Measurements from ENCODE around the gene GCNA.

GCNA gene

DNA sequence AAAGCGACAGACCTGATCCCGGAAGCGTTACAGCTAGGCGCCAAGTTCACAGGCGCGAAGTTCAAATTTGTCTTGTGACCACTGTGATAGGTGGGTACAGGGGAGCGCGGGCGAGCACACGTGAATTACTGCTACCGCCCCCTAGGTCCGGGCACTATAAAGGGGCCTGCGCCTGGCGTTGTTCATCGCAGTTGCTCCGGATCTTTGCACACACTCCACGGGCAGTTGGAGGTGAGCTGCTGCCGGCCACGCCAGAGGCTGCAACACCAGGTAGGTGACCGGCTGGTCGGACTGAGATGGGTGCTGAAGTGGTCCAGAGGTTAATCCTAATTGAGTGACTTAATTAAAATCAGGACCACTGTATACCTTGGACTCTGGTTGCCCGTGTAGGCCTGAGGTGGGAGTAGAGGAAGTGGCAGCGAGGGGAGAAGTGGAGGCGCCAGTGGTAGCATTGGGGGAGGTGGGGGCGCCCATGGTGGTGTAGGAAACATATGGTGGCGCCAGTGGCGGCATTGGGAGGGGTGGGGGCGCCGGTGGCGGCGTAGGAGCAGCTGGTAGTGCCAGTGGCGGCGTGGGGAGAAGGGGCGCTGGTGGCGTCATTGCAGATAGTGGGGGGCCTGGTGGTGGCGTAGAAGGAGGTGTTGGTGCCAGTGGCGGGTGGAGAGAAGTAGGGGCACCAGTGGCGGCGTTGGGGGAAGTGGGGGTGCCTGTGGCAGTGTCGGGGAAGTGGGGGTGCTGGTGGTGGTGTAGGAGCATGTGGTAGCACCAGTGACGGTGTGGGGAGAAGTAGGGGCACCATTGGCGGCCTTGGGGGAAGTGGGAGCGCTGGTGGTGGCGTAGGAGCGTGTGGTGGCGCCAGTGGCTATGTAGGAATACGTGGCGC, at the start of gene GCNA:
Gene GCNA (plus strand): TSS at position 185 of the 883 bp plus-strand sequence. CDS start 2,385 bp downstream, outside the sequence.
- Mint-ChIP-seq H3K27me3 (no peaks in the 10 kb centered on the region), H3K36me3 (peaks cover 32% of the 10 kb centered on the region), H3K4me1 (no peaks in the 10 kb centered on the region), H3K27ac (peak within 1 kb of the TSS; percentile 35), H3K4me3 (no peak within 1 kb of the TSS), H3K9me3 (no peaks in the 10 kb centered on the region)
- DNase-seq: no peak
- CTCF ChIA-PET: no interaction called here

GRCh38 chrX:71532078-71532752, 46.0 kb upstream of the GCNA start:
- Mint-ChIP-seq H3K36me3 (peaks cover 25% of the 10 kb centered on the region), H3K4me3 (peak overlapping the region; percentile 98), H3K4me1 (peaks cover 21% of the 10 kb centered on the region), H3K9me3 (no peaks in the 10 kb centered on the region), H3K27ac (peak overlapping the region; percentile 100), H3K27me3 (no peaks in the 10 kb centered on the region)
- peak; percentile 67 for DNase-seq
- CTCF ChIA-PET: interaction anchor here (1.3 kb wide), 1 partner anchor 90 kb away, joined by 4 read pairs; no protein-coding TSS in a partner anchor

GRCh38 chrX:71532753-71533425, 45.3 kb upstream of the GCNA start, which contains the start of gene OGT:
Gene OGT (plus strand): TSS chrX:71533104. CDS start chrX:71533300, 196 bp downstream.
- no peaks in the 10 kb centered on the region for H3K27me3 Mint-ChIP-seq
- CTCF ChIA-PET: interaction anchor here (1.3 kb wide), 1 partner anchor 89 kb away, joined by 4 read pairs; no protein-coding TSS in a partner anchor

DNA sequence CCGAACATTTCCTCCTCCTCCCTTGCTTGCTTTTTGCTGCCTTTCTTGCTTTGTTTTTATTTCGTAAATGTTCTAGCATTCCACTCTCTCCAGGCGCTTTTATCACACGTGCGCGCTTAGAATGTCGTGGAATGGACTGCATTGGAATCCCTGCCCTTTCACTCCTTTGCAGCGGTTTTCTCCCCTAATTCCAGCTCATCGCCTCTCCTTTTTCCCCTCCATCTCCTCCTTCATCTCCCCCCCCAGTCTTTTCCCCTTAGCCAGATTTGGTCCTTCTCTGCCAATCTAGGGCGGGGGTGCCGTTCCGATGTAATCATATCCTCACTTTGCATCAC, 44.8 kb upstream of the GCNA start:
- CTCF ChIA-PET: interaction anchor here (0.9 to 1.3 kb wide), 2 partner anchors 89 to 113 kb away, joined by 4 read pairs; no protein-coding TSS in a partner anchor

More at GRCh38 chrX:71532753-71533425, 45.3 kb upstream of the GCNA start, which contains the start of gene OGT:
- Mint-ChIP-seq H3K27ac (peak within 1 kb of the TSS; percentile 100), H3K4me3 (peak within 1 kb of the TSS; percentile 98), H3K36me3 (peaks cover 29% of the 10 kb centered on the region), H3K4me1 (peaks cover 25% of the 10 kb centered on the region), H3K9me3 (no peaks in the 10 kb centered on the region)
- DNase-seq: peak; percentile 96

DNA sequence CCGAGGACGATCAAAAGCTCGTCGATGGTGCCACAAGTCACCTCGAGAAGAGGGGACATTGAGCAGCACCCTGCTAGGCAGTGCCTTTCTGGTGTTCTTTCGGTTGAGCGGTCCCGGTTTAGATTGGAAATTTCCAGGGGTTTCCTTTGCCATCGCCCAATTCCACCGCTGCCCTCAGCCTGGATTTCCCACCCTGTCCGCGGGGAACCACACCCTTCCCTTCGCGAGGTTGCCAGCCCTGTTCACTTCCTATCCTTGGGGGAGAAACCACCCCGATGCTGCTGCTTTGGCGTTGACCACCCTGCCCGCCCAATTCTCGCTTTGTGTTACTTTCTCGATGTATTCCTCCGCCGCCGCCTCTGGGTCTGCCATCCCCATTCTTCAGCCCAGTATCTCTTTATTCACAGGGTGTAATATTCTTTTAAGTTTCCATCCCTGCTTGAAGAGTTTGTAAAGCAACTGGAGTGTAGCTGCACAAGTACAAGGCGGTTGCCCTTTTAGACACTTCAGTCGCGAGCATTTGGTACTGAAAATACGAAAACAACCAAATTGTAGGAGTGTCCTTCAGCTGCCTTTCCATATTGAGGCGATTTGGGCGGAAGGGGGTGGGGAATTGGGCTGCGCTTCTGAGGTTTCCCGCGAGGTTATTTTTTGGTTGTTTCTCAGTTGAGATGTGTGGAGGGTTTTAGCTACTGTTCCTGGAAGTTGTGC, 44.2 kb upstream of the GCNA start:
- DNase-seq: peak; percentile 79
- peaks cover 33% of the 10 kb centered on the region for H3K36me3 Mint-ChIP-seq
- peaks cover 33% of the 10 kb centered on the region for H3K4me1 Mint-ChIP-seq
- CTCF ChIA-PET: interaction anchor here (0.9 to 1.5 kb wide), 3 partner anchors 11 to 118 kb away, joined by 3 to 4 read pairs (median 3); no protein-coding TSS in a partner anchor
- H3K27ac Mint-ChIP-seq: peak overlapping the region; percentile 100
- H3K4me3 Mint-ChIP-seq: peak overlapping the region; percentile 98
- no peaks in the 10 kb centered on the region for H3K9me3 Mint-ChIP-seq
- no peaks in the 10 kb centered on the region for H3K27me3 Mint-ChIP-seq

More for the DNA sequence above, 44.8 kb upstream of the GCNA start:
- peak overlapping the region; percentile 98 for H3K4me3 Mint-ChIP-seq
- no peaks in the 10 kb centered on the region for H3K9me3 Mint-ChIP-seq
- H3K4me1 Mint-ChIP-seq: peaks cover 29% of the 10 kb centered on the region
- DNase-seq: no peak
- H3K27ac Mint-ChIP-seq: peak overlapping the region; percentile 100
- H3K36me3 Mint-ChIP-seq: peaks cover 32% of the 10 kb centered on the region
- H3K27me3 Mint-ChIP-seq: no peaks in the 10 kb centered on the region

GRCh38 chrX:71534773-71535544, 43.3 kb upstream of the GCNA start:
- CTCF ChIA-PET: interaction anchor here (1.1 to 1.5 kb wide), 2 partner anchors 10 to 117 kb away, joined by 3 read pairs; no protein-coding TSS in a partner anchor
- H3K4me1 Mint-ChIP-seq: peaks cover 42% of the 10 kb centered on the region
- peaks cover 39% of the 10 kb centered on the region for H3K36me3 Mint-ChIP-seq

GRCh38 chrX:71536285-71536684, 42.0 kb upstream of the GCNA start:
- Mint-ChIP-seq H3K4me3 (peak overlapping the region; percentile 98), H3K36me3 (peaks cover 45% of the 10 kb centered on the region), H3K4me1 (peaks cover 43% of the 10 kb centered on the region), H3K9me3 (no peaks in the 10 kb centered on the region), H3K27me3 (no peaks in the 10 kb centered on the region), H3K27ac (peak overlapping the region; percentile 83)
- no peak for DNase-seq
- CTCF ChIA-PET: interaction anchor here (1.4 kb wide), 1 partner anchor 28 kb away, joined by 3 read pairs; no protein-coding TSS in a partner anchor

More at GRCh38 chrX:71534773-71535544, 43.3 kb upstream of the GCNA start:
- peak overlapping the region; percentile 100 for H3K27ac Mint-ChIP-seq
- H3K4me3 Mint-ChIP-seq: peak overlapping the region; percentile 98
- DNase-seq: no peak
- no peaks in the 10 kb centered on the region for H3K27me3 Mint-ChIP-seq
- H3K9me3 Mint-ChIP-seq: no peaks in the 10 kb centered on the region

DNA sequence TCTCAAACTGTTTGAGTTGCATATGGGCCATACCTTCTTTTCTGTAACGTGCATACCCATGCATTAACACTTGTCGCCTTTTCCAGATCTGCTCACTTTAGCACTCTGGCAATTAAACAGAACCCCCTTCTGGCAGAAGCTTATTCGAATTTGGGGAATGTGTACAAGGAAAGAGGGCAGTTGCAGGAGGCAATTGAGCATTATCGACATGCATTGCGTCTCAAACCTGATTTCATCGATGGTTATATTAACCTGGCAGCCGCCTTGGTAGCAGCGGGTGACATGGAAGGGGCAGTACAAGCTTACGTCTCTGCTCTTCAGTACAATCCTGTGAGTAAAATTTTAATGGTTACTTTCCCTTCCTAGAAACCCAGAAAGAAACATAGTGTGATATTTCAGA, 40.5 kb upstream of the GCNA start:
- Mint-ChIP-seq H3K27me3 (no peaks in the 10 kb centered on the region), H3K9me3 (no peaks in the 10 kb centered on the region), H3K4me3 (peak overlapping the region; percentile 68), H3K27ac (peak overlapping the region; percentile 69), H3K4me1 (peaks cover 49% of the 10 kb centered on the region), H3K36me3 (peaks cover 57% of the 10 kb centered on the region)
- no peak for DNase-seq
- CTCF ChIA-PET: interaction anchor here (0.8 kb wide), 1 partner anchor 114 kb away, joined by 3 read pairs; no protein-coding TSS in a partner anchor

DNA sequence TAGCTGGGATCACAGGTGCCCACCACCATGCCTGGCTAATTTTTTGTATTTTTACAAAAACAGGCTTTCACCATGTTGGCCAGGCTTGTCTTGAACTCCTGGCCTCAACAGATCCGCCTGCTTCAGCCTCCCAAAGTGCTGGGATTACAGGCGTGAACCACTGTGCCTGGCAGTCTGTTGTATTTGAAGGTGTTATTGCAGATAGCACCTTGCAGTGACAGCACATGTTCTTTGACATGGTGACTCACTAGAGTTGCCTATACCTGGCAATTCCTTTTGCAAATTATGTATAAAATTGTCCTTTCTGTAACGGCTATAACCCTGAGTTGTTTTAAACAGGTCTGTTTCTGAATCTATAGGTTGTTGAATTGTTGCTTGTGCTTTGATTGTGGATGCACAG, 37.4 kb upstream of the GCNA start:
- H3K4me1 Mint-ChIP-seq: peaks cover 64% of the 10 kb centered on the region
- H3K36me3 Mint-ChIP-seq: peaks cover 55% of the 10 kb centered on the region

GRCh38 chrX:71541210-71542022, 36.8 kb upstream of the GCNA start:
- Mint-ChIP-seq H3K4me1 (peaks cover 66% of the 10 kb centered on the region), H3K4me3 (peak overlapping the region; percentile 66), H3K9me3 (no peaks in the 10 kb centered on the region), H3K36me3 (peaks cover 57% of the 10 kb centered on the region), H3K27me3 (no peaks in the 10 kb centered on the region), H3K27ac (peak overlapping the region; percentile 75)
- CTCF ChIA-PET: no interaction called here
- DNase-seq: no peak

More for the DNA sequence above, 37.4 kb upstream of the GCNA start:
- CTCF ChIA-PET: no interaction called here
- H3K27me3 Mint-ChIP-seq: no peaks in the 10 kb centered on the region
- H3K27ac Mint-ChIP-seq: peak overlapping the region; percentile 75
- peak overlapping the region; percentile 66 for H3K4me3 Mint-ChIP-seq
- DNase-seq: no peak
- H3K9me3 Mint-ChIP-seq: no peaks in the 10 kb centered on the region

DNA sequence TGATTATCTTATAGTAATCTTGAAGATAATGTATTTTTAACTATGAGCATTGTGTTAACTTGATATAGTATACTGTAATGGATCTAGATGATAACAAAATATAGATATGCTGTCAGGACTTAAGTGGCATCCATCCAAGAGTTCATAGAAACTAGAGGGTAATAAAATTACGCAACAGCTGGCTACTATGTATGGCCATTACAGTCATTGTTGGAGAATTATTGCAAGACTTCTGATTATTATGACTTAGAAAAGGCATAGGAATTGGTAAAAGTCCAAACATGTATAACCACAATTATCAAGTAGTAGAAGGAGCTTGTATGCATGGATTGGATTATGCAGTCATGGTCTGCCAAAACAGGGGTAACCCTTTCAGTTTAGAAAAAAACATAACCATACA, 35.8 kb upstream of the GCNA start:
- Mint-ChIP-seq H3K36me3 (peaks cover 61% of the 10 kb centered on the region), H3K27ac (no peak overlapping the region), H3K9me3 (no peaks in the 10 kb centered on the region), H3K4me1 (peaks cover 62% of the 10 kb centered on the region), H3K4me3 (peak overlapping the region; percentile 10), H3K27me3 (no peaks in the 10 kb centered on the region)
- CTCF ChIA-PET: interaction anchor here (0.6 kb wide), 1 partner anchor 40 kb away, joined by 3 read pairs; no protein-coding TSS in a partner anchor
- no peak for DNase-seq

DNA sequence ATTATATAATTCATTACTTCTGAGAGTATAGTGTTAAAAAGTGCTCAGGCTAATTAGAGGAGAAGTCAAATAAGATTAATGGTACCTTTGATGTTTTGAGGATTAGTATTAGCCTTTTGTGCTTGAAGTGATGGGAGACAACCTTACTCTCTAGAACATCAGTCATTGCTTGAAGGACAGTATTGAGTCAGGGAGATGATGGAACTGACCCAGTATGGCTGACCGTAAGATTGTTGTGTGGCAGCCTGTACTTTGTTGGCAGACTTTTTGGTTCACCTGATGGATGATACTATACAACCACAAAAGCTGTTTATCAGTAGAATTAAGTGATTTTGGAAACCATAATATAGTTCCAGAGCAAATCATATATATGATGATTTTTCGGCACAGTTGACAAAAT, 35.4 kb upstream of the GCNA start:
- Mint-ChIP-seq H3K27ac (peak overlapping the region; percentile 77), H3K36me3 (peaks cover 60% of the 10 kb centered on the region)
- CTCF ChIA-PET: interaction anchor here (0.6 kb wide), 1 partner anchor 39 kb away, joined by 3 read pairs; no protein-coding TSS in a partner anchor

More for the DNA sequence above, 35.4 kb upstream of the GCNA start:
- H3K27me3 Mint-ChIP-seq: no peaks in the 10 kb centered on the region
- H3K4me3 Mint-ChIP-seq: no peak overlapping the region
- H3K4me1 Mint-ChIP-seq: peaks cover 60% of the 10 kb centered on the region
- no peak for DNase-seq
- no peaks in the 10 kb centered on the region for H3K9me3 Mint-ChIP-seq
